ENCODE data around the gene MYO15B.

DNA sequence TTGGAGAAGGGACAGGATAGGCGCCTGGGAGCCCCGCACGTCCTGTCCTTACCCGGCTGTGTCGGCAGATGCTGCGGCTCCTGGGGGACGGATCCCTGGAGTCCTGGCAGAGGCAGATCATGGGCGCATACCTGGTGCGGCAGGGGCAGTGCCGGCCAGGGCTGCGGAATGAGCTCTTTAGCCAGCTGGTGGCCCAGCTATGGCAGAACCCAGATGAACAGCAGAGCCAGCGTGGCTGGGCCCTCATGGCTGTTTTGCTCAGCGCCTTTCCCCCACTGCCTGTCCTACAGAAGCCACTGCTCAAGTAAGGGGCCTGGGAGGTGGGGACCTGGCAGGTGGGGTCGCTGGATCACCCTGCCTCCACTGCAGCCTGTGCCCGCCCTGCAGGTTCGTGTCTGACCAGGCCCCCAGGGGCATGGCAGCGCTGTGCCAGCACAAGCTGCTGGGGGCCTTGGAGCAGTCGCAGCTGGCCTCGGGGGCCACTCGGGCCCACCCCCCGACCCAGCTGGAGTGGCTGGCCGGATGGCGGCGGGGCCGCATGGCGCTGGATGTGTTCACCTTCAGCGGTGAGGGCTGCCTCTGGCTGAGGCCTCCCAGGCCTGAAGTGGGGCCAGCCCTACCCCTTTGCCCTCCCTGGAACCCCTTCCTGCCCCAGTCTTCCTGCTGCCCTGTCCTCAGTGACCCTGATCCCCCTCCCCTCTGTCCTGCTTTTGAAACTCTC, 25.5 kb downstream of the MYO15B start:
- TF ChIP-seq, protein P1, sequence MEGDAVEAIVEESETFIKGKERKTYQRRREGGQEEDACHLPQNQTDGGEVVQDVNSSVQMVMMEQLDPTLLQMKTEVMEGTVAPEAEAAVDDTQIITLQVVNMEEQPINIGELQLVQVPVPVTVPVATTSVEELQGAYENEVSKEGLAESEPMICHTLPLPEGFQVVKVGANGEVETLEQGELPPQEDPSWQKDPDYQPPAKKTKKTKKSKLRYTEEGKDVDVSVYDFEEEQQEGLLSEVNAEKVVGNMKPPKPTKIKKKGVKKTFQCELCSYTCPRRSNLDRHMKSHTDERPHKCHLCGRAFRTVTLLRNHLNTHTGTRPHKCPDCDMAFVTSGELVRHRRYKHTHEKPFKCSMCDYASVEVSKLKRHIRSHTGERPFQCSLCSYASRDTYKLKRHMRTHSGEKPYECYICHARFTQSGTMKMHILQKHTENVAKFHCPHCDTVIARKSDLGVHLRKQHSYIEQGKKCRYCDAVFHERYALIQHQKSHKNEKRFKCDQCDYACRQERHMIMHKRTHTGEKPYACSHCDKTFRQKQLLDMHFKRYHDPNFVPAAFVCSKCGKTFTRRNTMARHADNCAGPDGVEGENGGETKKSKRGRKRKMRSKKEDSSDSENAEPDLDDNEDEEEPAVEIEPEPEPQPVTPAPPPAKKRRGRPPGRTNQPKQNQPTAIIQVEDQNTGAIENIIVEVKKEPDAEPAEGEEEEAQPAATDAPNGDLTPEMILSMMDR (IDR thresholded peaks at IDR 0.05 in 8 of 11, conservative IDR thresholded peaks at IDR 0.05 in 3 of 11): no peak
- TF ChIP-seq POLR2A (IDR thresholded peaks at IDR 0.05) (no peak), POLR2AphosphoS5 (IDR thresholded peaks at IDR 0.05) (peak in 1 of 3 donors; percentile 43)

Data from spleen (tissue), 7 donors.